GM18907 (cell line): Measurements from ENCODE around the gene OPTN.
A peak's percentile ranks its signal among the peaks of the same experiment; 100 is the strongest.
"Not testable (repeated sequence)": the region's sequence is repeated elsewhere in the genome, so short reads cannot be mapped to it uniquely, and the experiment has no call there.

Experiments used
- ATAC-seq: cut with Tn5 transposase; IDR thresholded peaks from one replicate; pipeline ENCODE4 v1.9.1; 2021; ENCODE audit warnings: mild to moderate bottlenecking, moderate library complexity; ENCODE audit not compliant: unreplicated experiment

OPTN gene

GRCh38 chr10:13089345-13089744 lies 10.6 kb upstream of the OPTN start:
- no peak for ATAC-seq

- no peak for ATAC-seq
These were observed 9.7 kb upstream of the OPTN start for GRCh38 chr10:13090289-13090688.

- no peak for ATAC-seq
These were observed 8.2 kb upstream of the OPTN start for GRCh38 chr10:13091801-13092200.

GRCh38 chr10:13092291-13093102 lies 7.5 kb upstream of the OPTN start:
- no peak for ATAC-seq

GRCh38 chr10:13094082-13094481 lies 5.9 kb upstream of the OPTN start:
- not testable (repeated sequence) for ATAC-seq

GRCh38 chr10:13095094-13095493 lies 4.9 kb upstream of the OPTN start:
- ATAC-seq = no peak

- no peak for ATAC-seq
These were observed 4.0 kb upstream of the OPTN start for GRCh38 chr10:13095929-13096328.

- peak; percentile 34 for ATAC-seq
These were observed 758 bp upstream of the OPTN start for GRCh38 chr10:13099144-13099665.

GRCh38 chr10:13100349-13101294 lies 659 bp downstream of the OPTN start:
- peak; percentile 41 for ATAC-seq

- no peak for ATAC-seq
These were observed 2.2 kb downstream of the OPTN start for GRCh38 chr10:13102002-13102794.

- no peak for ATAC-seq
These were observed 3.6 kb downstream of the OPTN start for GRCh38 chr10:13103554-13103953.

- no peak for ATAC-seq
These were observed 4.7 kb downstream of the OPTN start for GRCh38 chr10:13104697-13105096.

GRCh38 chr10:13105184-13105583 lies 5.2 kb downstream of the OPTN start:
- ATAC-seq = no peak

GRCh38 chr10:13106387-13107045 lies 6.6 kb downstream of the OPTN start:
- no peak for ATAC-seq

- ATAC-seq = no peak
These were observed 10.9 kb downstream of the OPTN start for GRCh38 chr10:13110908-13111307.

- ATAC-seq = no peak
These were observed 13.6 kb downstream of the OPTN start for GRCh38 chr10:13113544-13113943.

GRCh38 chr10:13115832-13116803 lies 16.2 kb downstream of the OPTN start:
- ATAC-seq = no peak

- ATAC-seq = no peak
These were observed 18.1 kb downstream of the OPTN start for GRCh38 chr10:13117841-13118783.
